HL-60/S4 treated with retinoic acid at 250 ng/mL for 4 days and 3 days (cell line): ENCODE results near the gene WDR7.

Experiments
- in situ Hi-C: fragments of 300-500 bp; cut with MboI; formaldehyde crosslinking; loops from 2 replicates; pipeline ENCODE4 v1.7.0; 2022; ENCODE audit warnings: low sequenced_read_pairs

The WDR7 gene

DNA sequence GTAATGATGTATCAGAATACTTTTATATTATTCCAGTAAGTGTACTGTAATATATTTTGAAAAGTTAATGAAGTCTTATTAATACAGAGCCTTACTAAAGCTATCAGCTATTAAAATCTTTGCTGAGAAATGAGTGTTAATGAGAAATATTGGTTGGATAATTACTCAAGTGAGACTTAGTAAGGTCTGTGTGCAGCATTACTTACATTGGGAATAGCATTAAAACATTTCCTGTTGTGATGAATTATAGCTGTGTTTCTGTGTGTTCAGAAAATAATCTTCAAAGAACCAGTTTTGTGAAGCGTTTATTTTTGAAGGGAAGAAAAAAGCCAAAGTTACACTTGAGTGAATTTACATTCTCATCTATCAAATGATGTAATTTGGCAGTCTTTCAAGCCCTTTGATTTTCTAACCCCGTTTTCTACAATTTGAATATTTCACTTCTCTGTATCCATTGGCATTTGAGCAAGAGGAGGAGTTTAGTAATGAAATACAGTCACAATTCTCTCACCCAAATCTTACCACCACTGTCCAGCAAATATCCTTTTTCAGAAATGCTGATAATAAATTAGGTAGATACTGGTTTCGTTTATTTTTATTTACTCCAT is 372.2 kb downstream of the WDR7 start:
- in situ Hi-C loops = no loop called here

DNA sequence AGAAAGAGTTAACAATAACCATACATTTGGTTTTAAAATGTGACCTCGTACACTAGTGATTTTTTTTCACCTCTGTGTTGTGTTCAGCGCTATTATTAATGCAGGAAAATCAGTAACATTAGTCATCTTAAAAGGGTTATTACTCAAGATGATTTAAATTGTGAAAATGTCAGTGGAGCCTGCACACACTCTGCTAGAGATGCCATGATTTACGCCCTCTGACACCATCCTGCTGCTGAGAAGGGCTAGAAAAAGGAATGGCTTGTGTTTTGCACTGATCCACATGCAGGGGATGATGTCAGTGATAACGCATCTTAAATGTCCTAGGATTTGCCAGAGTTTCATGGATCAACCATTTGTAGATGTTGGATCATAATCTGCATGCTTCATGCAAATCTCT is 374.4 kb downstream of the WDR7 start:
- in situ Hi-C loops = no loop called here

DNA sequence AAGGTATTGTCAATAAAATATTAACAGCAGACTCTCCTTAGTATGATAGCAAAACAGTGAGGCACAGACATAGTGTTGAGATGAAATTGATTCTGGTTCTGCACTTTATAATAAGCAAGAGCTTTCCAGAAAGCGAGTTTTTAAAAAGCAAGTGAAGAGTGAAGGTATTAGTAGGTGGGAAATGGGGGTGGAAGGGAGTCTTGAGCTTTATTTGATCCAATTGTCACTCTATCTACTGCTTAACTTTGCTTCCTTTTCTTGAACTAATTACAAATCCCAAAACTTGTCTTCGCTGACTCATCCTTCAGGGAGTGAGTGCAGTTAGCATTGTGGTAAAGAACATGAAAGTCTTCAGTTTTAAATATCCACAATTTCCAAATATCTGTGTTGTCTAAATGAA is 375.2 kb downstream of the WDR7 start:
- in situ Hi-C loops = no loop called here

DNA sequence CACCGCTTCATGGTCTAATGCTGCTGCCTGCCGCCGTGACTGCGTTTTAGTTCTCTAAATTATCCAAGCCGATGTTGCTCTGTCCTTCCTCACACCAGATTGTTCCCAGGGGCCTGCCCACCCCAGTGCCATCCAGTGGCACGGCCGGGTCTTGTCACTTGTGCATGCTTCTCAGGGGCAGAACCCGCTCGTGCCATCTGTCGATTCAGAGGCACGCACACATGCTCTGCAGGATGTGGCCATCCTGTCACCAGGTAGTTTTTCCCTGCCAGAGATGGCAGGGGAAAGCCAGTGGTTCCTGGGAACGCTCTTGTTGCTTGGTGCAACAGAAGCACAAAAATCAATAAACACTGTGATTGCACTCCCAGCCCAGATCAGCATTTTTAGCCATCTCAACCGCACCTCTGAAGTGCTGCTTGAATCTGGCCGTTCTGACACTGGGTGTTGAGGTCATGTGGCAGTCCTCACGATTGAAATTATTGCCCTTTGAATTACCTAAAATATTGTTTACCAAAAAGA is 376.1 kb downstream of the WDR7 start:
- in situ Hi-C loops = no loop called here

DNA sequence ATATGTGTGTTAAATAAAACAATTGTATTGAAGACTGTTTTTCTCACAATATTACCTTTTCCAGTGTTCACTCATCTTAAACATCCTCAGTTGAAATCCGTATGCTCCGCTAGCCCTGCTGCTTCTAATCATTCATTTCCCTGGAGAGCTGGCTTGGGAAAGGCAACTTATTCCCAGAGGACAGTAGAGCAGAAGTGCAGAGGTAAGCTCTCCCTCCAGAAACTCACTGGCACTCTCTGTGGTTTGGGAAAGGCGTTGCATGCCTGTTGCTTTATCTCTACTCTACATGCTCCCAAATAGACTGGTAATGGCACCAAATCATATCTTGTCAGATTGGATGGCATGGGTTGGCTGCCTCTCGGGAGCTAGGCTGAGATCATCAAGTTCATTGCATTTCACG is 378.6 kb downstream of the WDR7 start:
- in situ Hi-C loops = no loop called here

DNA sequence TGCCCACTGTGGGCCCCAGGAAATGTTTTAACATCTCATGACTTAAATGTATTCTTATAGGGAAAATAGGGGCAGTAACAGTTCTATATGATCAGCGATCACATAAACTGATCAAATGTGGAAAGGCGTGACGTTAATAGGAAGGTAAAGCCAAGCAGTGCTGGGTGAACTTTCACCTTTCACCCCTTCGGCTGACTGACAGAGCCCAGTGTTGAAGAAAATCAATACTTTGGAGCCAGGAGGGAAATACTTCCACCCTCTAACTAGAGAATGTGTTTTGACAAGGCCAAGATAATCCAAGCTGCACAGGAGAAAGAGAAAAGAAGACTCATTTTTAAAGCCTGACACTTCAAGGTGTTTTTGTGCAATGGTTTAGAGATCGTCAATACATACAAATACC is 379.3 kb downstream of the WDR7 start:
- in situ Hi-C loops = no loop called here

DNA sequence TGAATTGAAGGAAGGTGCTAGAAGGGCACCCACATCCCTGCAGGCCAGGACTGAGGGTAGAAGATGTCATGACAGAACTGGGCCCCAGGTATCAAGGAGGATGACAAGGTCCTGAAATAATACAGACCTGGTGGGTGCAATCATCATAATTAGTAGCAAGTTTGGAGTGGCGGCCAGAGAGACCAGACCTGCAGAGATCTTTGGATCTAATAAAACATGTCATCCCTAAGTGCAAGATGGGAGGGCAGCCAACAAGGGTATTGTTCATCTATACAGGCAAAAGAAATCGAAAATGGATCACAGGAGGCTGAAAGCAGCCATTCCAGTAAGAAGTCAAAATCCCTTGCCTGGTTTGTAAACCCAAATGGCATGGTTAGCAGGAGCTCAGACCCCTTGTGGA is 384.4 kb downstream of the WDR7 start:
- in situ Hi-C loops = no loop called here

DNA sequence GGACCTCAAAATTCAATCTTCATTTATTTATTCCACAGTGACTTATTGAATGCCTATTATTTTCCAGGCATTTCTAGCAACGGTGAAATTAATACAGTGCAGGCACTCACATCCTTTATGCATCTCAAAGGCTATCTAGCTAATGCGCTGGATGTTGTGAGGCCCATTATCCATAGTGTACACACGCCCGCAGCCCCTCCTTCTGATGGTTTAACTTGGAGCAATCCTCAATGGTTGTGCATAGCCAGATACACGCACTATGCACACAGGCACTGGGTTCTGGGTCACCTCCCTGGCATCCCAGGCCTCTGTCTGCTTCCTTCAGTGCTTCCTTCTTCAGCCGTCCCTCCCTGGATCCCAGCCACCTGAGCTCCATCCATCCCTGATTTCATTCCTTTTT is 387.2 kb downstream of the WDR7 start:
- in situ Hi-C loops = no loop called here

DNA sequence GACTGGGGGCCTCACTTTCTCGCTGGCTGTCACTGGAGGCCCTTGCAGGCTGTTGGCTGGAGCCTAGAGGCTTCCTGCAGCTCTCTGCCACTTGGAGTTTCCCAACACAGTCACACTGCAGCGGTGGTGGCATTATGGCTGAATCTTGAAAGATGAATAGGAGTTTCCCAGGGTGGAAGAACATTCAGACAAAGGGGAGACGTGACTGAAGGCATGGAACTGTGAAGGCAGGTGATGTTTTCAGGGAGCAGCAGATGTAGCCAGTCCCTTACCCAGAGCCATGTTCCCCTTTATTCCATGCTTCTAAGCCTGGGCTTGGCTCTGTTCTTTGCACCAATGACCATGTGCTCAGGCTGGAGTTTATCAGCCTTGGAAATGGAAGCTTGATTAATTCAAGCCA is 389.0 kb downstream of the WDR7 start:
- in situ Hi-C loops = no loop called here

DNA sequence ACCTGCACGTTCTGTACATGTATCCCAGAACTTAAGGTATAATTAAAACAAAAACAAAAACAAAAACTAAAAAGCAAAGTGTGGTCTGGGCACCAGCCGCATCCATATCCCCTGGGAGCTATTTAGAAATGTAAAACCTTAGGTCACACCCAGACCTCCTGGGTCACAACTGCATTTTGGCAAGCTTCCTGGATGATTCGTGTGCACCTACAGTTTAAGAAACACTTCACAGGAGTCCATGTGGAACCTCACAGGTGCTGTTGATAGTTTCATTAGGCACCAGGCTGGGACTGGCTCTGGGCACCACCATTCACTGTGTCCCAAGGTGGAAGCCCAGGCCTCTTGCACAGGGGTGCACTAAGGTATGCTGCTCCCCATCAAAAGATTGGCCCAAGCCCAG is 392.1 kb downstream of the WDR7 start:
- in situ Hi-C loops = no loop called here

DNA sequence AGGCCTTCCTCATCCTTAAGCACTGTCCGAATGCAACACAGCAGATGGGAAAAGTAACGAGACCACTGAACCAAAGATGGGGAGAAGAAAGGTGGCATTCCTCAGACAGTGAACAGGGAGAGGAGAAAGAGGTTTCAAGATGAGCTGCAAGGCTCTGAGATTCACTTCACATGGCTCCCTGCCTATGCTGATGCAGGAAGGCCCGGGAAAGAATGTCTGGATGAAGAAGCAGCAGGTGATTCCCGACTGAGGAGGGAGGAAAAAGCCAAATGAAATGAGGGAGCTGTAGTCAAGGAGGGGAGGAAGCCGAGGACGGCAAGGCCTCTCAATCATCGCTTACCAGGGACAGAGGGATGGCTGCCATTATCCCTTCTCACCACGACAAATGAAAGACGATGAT is 397.2 kb downstream of the WDR7 start:
- in situ Hi-C loops = no loop called here

DNA sequence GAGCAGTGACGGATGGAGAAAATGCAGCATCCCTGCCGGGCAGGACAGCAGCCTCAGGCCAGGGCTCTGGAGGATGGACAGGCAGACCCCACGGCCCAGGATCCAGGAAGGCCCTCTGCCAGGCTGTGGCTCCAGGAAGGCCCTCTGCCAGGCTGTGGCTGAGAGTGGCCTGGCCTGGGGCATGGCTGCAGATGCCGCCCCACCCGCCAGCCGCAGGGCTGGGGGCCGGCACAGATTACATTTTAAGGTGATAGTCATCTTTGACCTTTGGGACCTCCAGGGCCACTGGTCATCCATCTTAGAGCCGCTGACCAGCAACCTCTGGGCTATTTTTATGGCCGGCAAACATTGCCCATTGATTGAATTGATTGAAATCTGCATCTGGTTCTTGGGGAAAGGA is 397.7 kb downstream of the WDR7 start:
- in situ Hi-C loops = no loop called here

DNA sequence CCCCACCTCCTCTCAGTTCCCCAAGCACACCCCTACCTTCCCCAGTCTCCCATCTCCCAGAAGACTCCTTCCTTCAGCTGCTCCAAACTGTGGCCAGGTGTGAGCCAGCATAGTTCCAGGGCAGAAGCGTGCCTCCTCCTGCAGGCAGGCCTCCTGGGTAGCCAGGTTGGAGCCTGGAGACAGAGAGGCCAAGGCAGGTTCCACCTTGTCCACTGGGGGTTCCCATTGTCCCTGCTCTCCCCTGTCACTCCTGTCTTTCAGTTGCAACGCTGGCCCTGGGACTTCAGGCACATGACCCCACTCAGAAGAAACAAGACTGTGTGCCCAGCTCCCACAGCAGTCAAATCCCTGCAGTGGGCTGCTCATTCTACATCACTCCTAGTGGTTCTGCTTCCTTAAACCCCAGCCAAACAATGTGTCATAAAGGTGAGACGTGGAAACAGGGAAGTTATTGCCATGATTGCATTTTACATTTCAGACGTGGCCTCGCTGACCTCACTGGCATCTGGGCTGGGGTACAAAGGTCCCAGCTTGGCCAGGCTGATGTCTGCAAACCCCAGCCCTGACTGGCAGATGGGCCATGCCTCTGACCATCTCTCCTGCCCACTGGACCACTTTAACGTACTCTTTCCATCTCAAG is 399.3 kb downstream of the WDR7 start:
- in situ Hi-C loops = no loop called here

DNA sequence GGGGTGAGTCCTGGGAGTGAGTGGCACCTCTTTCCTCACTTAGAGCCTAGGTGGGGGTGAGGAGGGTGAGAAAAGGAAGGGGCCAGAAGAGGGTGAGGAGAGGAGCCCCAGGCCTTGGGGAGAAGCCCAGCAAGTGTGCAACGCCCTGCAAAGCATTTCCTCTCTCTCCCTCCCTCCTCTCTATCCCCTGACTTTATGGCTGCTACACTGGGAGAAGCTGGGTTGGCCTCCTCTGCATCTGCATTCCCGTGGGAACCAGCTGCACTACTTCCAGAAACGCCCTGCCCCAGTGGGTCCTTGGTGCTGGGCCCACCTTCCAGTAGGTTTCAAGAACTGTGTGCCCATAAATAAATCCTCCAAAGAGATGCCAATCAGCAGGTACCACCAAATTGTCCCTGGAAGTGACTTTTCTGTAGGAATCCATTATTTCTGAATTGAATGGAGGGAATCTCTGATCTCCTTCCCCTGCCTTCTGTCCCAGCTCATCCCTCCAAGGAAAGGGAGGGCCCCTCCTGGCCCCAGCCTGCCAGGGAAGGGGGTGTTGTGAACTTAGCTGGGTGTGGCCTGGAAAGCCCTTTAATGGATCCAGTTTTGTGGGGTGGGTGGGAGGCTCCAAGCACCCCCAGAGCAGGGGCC is 400.0 kb downstream of the WDR7 start:
- in situ Hi-C loops = no loop called here

DNA sequence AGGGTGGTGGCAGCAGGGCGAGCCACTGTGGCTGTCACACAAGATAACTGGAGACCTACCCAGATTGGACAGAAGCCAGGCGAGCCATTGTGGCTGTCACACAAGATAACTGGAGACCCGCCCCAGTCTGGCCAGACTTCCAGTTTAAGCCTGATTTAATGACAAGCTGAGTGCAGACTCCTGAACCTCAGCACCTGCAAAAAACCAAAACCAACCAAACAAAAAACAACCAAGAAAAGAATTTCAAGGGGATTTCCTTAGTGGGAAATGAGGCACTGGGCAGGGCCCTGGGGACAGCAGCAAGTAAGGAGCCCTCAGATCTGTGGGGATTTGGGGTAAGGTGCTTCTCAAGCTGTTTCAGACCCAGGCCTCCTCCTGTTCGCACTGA is 400.5 kb downstream of the WDR7 start:
- in situ Hi-C loops = no loop called here

DNA sequence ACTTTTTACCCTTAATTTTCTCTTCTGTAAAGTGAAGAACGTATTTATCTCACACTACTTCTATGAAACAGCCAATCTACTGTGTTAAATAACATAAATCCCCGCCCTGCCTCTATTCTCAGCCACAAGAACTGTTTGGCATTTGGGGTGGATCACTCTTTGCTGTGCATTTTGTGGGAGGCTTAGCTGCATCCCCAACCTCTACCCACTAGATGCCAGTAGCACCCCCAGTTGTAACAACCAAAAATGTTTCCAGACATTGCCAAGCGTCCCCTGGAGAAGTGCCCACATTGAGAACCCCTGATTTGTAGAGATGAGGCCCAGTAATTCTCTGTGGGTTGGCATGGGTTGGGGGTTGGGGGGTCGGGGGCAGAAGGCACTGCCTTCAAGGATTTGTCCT is 401.0 kb downstream of the WDR7 start:
- in situ Hi-C loops = no loop called here

DNA sequence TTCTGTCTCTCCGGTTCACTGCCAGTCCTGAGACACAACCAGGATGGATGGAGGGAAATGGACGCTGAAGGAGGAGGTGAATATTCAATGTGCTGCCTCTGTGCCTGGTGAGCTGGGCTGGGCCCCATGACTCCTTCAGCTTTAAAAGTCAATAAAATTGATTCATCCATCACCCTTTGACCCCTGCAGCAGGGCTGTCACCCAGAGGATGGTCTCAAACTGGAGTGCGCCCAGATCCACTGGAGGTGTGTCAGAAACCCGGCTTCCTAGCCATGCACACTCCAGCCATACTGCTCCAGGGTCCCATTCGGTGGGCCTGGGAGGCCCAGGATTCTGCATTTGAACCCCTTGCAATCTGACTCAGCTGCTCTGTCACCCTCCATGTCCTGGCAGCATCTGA is 401.6 kb downstream of the WDR7 start:
- in situ Hi-C loops = no loop called here

DNA sequence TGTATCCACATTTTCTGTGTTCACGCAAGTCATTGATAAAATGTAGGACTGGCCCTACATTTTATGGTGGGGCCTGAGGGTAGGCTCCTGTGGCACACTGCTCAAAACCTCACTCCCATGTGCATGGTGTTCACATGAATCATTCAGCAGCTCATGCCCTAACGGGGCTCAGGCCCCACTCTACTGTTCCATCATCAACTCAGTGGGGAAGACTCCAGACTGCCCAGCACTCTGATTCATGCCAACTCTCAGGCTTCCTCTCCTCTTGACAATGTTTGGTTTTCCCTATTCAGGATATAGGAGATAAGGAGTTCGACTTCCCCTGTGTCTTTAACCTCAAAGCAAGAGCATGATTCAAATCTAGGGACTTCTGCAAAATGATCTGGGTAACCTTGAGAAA is 403.7 kb downstream of the WDR7 start:
- in situ Hi-C loops = no loop called here

DNA sequence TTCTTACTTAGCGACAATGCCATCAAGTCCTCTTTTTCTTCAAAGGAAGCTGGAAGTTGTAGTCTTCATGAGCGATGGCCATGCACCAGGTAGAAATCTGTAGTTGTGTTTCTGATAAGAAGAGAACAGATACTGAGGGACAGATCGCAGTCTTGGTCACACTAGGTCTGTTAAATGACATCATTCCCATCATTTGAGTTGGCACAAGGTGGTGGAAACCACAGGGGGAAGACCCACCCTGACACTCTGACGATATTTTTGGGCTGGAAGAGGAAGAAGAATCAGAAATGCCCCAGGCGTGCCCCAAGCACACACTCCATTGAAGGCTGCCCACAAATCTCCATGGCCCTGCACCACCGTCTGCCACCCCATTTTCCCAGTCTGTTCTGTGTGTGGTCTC is 406.7 kb downstream of the WDR7 start:
- in situ Hi-C loops = no loop called here

DNA sequence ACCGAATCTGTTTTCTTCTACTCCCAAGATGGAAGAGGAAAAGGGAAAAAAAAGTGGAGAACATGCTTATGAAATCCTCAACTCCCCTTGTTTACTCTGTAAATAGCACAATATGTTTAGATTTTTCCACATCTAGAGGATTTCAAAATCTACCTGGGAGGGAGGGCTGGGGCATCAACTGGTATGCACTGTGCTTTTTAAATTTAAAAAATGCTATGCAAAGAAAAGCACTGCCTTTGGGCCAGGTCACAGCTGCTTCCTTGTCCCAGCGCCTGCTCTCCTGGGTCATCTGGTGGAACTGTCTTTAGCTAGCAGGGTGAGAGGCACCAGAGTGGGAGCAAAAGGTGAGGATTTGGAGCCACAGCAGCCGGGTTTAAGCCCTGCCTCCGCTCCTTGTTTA is 407.6 kb downstream of the WDR7 start:
- in situ Hi-C loops = no loop called here

DNA sequence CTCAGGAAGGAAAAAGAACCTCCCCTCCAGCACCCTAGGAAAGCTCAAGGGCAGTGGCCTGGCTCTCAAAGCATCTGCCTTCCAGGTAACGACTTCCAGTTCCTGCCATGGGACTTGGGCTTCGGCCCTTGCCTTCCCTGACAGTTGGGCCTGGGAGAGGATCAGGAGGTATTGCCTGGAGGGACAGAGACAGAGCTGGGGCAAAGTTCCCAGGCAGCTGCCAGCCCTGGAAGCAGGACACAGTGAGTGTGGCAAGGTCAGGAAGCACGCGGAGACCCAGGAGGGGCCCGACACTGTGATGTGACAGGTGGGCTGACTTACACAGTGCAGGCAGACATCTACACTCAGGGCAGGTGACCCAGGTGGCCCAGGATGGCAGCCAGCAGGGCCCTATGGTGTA is 408.2 kb downstream of the WDR7 start:
- in situ Hi-C loops = no loop called here

DNA sequence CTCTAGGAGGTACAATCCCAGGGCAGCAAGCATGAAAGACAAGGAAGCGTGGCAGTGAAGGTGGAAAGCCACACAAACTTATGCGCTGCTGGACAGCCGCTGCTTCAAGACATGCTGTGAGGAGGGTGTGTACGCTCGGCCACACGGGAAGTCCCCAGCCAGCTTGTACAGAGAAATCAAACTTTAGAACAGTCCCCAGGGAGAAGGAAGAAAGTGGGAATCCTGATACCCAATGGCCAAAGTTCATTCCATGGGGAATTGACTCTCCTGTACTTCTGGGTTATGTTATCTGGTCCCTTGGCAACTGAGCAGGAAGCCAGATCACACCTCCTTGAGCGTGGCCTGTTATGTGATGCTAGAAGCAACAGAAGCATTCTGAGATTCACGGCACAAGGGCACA is 409.7 kb downstream of the WDR7 start:
- in situ Hi-C loops = no loop called here

DNA sequence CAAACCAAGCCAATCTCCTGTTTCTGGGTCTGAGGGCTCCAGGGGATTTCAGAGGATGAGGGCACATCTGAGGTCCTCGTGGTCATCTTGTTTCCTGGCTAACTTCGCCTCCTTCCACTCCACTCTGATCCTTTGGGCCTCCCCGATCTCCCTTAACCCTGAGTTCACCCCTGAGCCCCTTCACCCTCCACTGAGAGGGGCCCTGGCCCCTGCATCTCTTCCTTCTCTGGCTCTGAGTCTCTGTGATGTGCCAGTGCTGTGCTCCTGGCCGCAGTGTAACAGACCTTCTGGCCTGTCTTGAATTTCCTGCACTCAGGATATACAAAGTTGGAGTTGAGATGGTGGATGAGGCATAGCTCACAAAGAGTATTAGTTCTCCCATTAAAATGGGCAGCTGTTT is 411.0 kb downstream of the WDR7 start:
- in situ Hi-C loops = no loop called here
